CD4-positive, alpha-beta T cell treated with Interleukin-1 beta for 1 hour (primary cell): ENCODE results near the gene GREB1.
"Not testable (repeated sequence)": the region's sequence is repeated elsewhere in the genome, so short reads cannot be mapped to it uniquely, and the experiment has no call there.

ENCODE experiments used
- DNase-seq, 2 donors: peaks; one replicate each; pipeline ENCODE4 v3.0.0-alpha.2; 2020 to 2022

GREB1 gene

GRCh38 chr2:11644293-11644692 lies 110.4 kb downstream of the GREB1 start:
- DNase-seq: no peak

GRCh38 chr2:11646530-11646929 lies 112.7 kb downstream of the GREB1 start:
- no peak for DNase-seq

- DNase-seq: no peak
These were observed 114.2 kb downstream of the GREB1 start for GRCh38 chr2:11647834-11648600.

- DNase-seq: no peak
These were observed 115.2 kb downstream of the GREB1 start for GRCh38 chr2:11649093-11649492.

- no peak for DNase-seq
These were observed 118.2 kb downstream of the GREB1 start for GRCh38 chr2:11651856-11652548.

GRCh38 chr2:11652553-11652952 lies 118.7 kb downstream of the GREB1 start:
- DNase-seq: no peak

GRCh38 chr2:11655495-11655894 lies 121.7 kb downstream of the GREB1 start:
- no peak for DNase-seq

- no peak for DNase-seq
These were observed 122.4 kb downstream of the GREB1 start for GRCh38 chr2:11656252-11656651.

GRCh38 chr2:11656671-11657101 lies 122.8 kb downstream of the GREB1 start:
- DNase-seq: no peak

GRCh38 chr2:11657195-11657594 lies 123.3 kb downstream of the GREB1 start:
- DNase-seq: no peak

GRCh38 chr2:11657646-11658045 lies 123.8 kb downstream of the GREB1 start:
- DNase-seq: no peak

GRCh38 chr2:11658208-11659114 lies 124.6 kb downstream of the GREB1 start:
- DNase-seq: no peak

- DNase-seq: no peak
These were observed 125.2 kb downstream of the GREB1 start for GRCh38 chr2:11659115-11659475.

- no peak for DNase-seq
These were observed 126.0 kb downstream of the GREB1 start for GRCh38 chr2:11659851-11660250.

- DNase-seq: not testable (repeated sequence)
These were observed 126.6 kb downstream of the GREB1 start for GRCh38 chr2:11660396-11660795.

- DNase-seq: no peak
These were observed 128.1 kb downstream of the GREB1 start for GRCh38 chr2:11661891-11662435.

GRCh38 chr2:11662882-11663281 lies 129.0 kb downstream of the GREB1 start:
- no peak for DNase-seq

GRCh38 chr2:11663427-11663826 lies 129.6 kb downstream of the GREB1 start:
- no peak for DNase-seq

GRCh38 chr2:11665028-11665427 lies 131.2 kb downstream of the GREB1 start:
- DNase-seq: no peak

- no peak for DNase-seq
These were observed 131.9 kb downstream of the GREB1 start for GRCh38 chr2:11665510-11666362.

- DNase-seq: no peak
These were observed 133.3 kb downstream of the GREB1 start for GRCh38 chr2:11667194-11667593.
